Psoas muscle (tissue), 8 donors: ENCODE data around the gene PPP1R37. TPM values are rescaled to one million over a fixed set of nuclear protein-coding genes. Genes with fewer than 3 reads are reported as not detected.

Source experiments
- ATAC-seq, 4 donors: fragments of 200-7000 bp; cut with Tn5 transposase; one replicate each; pipeline ENCODE4 v1.9.1; 2020; ENCODE audit warnings: moderate library complexity in 3 of 4, mild to moderate bottlenecking in 2 of 4
- DNase-seq, 2 donors: peaks; one replicate each; pipeline ENCODE4 v3.0.0-alpha.2; 2020
- H3K27ac ChIP-seq: fragments of 200-600 bp; one replicate; pipeline ENCODE4 v1.8.0; 2022
- H3K27me3 ChIP-seq, 3 donors: fragments of 200-600 bp in 1 of 3; one replicate each; pipeline versions ENCODE4 v1.6.1 to v1.8.0; 2013 to 2022; ENCODE audit warnings: low read length in 2 of 3, mild to moderate bottlenecking in 2 of 3, moderate library complexity in 1 of 3; ENCODE audit not compliant: insufficient read depth in 3 of 3
- H3K36me3 ChIP-seq, 2 donors: fragments of 200-600 bp in 1 of 2; one replicate each; pipeline versions ENCODE4 v1.6.1 to v1.8.0; 2013 to 2022; ENCODE audit warnings: low read depth in 1 of 2, mild to moderate bottlenecking in 1 of 2, moderate library complexity in 1 of 2; ENCODE audit not compliant: insufficient read depth in 1 of 2
- H3K4me1 ChIP-seq: fragments of 200-600 bp; one replicate; pipeline ENCODE4 v1.8.0; 2022
- H3K4me3 ChIP-seq: fragments of 200-600 bp; one replicate; pipeline ENCODE4 v1.8.0; 2022; ENCODE audit warnings: mild to moderate bottlenecking
- H3K9me3 ChIP-seq: fragments of 200-600 bp; one replicate; pipeline ENCODE4 v1.8.0; 2022
- WGBS, 3 donors: extraction: QIAGEN DNeasy Blood & Tissue Kit; methylation state at CpG; one replicate each; pipeline versions ENCODE4 v1.1.6 to v1.1.7; 2013; 5-methylcytosine and 5-hydroxymethylcytosine counted together
- intact Hi-C, 2 donors: fragments of 100-400 bp; cut with DNase I; formaldehyde crosslinking; loops; one replicate each; pipeline versions ENCODE4 v1.11.0 to v1.14.2; 2022
- polyA plus RNA-seq, 3 donors: library from polyadenylated mRNA; stranded (reverse); fragments of 200-250 nt; gene quantifications; one replicate each; pipeline ENCODE4 v1.2.3, GENCODE V29; 2013
- total RNA-seq, 4 donors: library from RNA; stranded (reverse); fragmentation: NEBNext Ultra II Directional in 2 of 4; extraction: Animal tissue kit (Norgen Biotek cat#: 25700) in 2 of 4; gene quantifications; one replicate each; pipeline versions ENCODE4 v1.2.1 to v1.2.4, GENCODE V29; 2021 to 2023
- TF ChIP-seq, protein P1 (sequence below): fragments of 200-600 bp; IDR thresholded peaks from one replicate; pipeline ENCODE4 v1.8.0; 2022; ENCODE audit warnings: antibody characterized with exemption
- donor health status: healthy with polysubstance abuse.
- donor health status: DM: no; HTN: no; CAD: no; lungs with moderate emphysema.
- donor health status: Bipolar disorder and iron deficiency.
- donor health status: healthy.
- donor health status: DM: yes; HTN: yes; CAD: no.
- donor health status: DM: no; HTN: no; CAD: no.
- donor health status: DM: no; HTN: no; CAD: no.
- donor health status: DM: yes; HTN: yes; CAD: no.

PPP1R37 gene
- total and polyA plus RNA-seq, 7 donors: 25.5 to 39.5 (median 29.3) TPM

DNA sequence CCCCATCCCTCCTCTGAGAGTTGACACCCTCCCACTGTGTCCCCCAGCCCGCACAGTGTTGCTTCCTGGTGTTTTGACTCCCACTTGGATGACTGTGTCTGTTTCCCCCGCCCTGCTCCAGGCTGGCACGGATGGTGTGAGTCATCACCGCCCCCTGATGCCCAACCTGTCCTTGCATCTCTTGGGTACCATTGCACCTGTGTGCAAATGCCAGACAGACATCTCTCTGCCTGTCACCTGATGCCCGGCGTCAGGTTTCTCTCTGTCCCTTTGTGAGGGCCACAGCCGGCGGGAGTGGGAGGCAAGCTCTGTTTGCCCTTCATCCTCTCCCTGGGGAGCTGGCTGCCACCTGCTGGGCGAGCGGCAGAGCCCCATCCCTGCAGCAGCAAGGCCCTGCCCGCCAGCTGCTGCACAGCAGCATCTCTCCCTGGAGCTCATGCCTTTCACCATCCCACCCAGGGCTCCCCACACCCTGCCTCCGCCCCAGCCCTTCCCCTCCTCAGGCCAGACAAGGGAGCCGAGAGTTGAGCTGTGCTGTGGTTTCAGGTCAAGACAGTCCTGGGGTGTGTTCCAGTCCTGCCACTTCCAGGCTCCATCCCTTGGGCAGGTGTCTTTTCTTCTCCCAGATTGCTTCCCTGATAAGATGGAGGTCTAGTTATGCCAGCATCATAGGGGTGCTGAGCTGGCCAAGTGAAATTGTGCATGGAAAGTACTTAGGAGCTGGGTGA, 38.1 kb downstream of the PPP1R37 start:
- Histone ChIP-seq H3K36me3 (no peaks in the 10 kb centered on the region), H3K4me3 (no peak overlapping the region), H3K27me3 (no peaks in the 10 kb centered on the region), H3K4me1 (no peaks in the 10 kb centered on the region), H3K27ac (no peak overlapping the region), H3K9me3 (no peaks in the 10 kb centered on the region)
- ATAC-seq: peak; percentile 55 to 80 (median 68)
- DNase-seq: no peak
- WGBS, 3 donors: 39 to 53% (median 42%) methylated on average over 12 to 13 of the region's 13 CpGs
- TF ChIP-seq, protein P1, sequence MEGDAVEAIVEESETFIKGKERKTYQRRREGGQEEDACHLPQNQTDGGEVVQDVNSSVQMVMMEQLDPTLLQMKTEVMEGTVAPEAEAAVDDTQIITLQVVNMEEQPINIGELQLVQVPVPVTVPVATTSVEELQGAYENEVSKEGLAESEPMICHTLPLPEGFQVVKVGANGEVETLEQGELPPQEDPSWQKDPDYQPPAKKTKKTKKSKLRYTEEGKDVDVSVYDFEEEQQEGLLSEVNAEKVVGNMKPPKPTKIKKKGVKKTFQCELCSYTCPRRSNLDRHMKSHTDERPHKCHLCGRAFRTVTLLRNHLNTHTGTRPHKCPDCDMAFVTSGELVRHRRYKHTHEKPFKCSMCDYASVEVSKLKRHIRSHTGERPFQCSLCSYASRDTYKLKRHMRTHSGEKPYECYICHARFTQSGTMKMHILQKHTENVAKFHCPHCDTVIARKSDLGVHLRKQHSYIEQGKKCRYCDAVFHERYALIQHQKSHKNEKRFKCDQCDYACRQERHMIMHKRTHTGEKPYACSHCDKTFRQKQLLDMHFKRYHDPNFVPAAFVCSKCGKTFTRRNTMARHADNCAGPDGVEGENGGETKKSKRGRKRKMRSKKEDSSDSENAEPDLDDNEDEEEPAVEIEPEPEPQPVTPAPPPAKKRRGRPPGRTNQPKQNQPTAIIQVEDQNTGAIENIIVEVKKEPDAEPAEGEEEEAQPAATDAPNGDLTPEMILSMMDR: peak; percentile 33
- intact Hi-C loops: no loop called here

DNA sequence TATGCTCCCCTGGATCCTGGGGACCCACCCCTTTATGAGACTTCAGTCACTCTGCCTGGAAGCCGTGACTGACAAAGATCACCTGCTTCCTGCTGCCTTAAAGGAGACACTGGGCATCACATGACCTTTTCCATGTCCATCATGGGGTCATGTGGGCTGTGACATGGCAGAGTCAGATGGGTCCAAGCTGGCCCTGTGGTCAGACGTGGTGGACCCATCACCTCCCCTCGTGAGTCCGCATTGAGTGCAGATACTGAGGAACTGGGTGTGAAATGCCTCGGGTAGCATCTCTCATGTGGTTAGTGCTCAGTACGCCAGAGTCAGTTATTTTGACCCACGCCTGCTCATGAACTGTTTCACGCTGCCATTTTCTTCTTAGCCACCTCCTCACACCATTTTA, 40.7 kb downstream of the PPP1R37 start:
- no peak overlapping the region for H3K4me3 ChIP-seq
- H3K4me1 ChIP-seq: peaks cover 4% of the 10 kb centered on the region
- H3K9me3 ChIP-seq: no peaks in the 10 kb centered on the region
- DNase-seq (no peak), ATAC-seq (no peak)
- no peak overlapping the region for H3K27ac ChIP-seq
- TF ChIP-seq, protein P1: no peak
- H3K36me3 ChIP-seq: no peaks in the 10 kb centered on the region
- H3K27me3 ChIP-seq: no peaks in the 10 kb centered on the region
- 90 to 93% (median 91%) methylated on average over 8 of the region's 8 CpGs for whole genome bisulfite sequencing, 3 donors
- intact Hi-C loops: no loop called here

DNA sequence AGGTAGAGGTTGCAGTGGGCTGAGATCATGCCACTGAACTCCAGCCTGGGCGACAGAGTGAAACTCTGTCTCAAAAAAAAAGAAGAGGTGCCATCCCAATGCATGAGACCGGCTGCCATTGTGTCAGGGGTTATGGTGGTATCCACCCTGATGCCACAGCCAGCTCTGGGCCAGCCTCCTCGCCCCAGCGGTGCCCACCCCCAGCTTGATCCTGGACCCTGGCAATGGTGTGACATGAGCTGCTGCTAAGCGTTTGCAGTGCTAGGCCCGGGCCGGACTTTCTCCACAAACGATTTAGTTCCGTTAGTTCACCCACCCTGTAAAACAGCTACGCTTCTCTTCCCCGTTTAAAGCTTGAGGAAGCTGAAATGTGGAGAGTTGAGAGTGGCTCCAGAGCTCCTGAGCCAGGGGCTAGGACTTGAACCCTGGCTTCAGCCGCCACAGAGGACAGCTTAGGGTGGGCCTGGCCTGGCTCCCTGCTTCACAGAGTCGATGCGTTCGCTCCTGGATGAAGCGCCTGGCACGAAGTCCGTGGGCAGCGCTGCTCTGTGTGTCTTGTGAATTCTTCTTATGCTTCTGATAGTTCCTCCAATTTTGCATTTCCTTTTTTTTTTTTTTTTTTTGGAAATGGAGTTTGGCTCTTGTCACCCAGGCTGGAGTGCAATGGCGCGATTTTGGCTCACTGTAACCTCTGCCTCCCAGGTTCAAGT, 42.4 kb downstream of the PPP1R37 start:
- H3K27ac ChIP-seq: no peak overlapping the region
- 86 to 90% (median 89%) methylated on average over 21 of the region's 21 CpGs for WGBS, 3 donors
- H3K4me1 ChIP-seq: peaks cover 4% of the 10 kb centered on the region
- H3K9me3 ChIP-seq: no peaks in the 10 kb centered on the region
- intact Hi-C loops: no loop called here
- H3K36me3 ChIP-seq: peaks cover 0 to 1% of the 10 kb centered on the region in 2 donors
- DNase-seq: no peak
- no peak for ATAC-seq
- H3K4me3 ChIP-seq: no peak overlapping the region
- no peaks in the 10 kb centered on the region for H3K27me3 ChIP-seq
- TF ChIP-seq, protein P1: no peak

DNA sequence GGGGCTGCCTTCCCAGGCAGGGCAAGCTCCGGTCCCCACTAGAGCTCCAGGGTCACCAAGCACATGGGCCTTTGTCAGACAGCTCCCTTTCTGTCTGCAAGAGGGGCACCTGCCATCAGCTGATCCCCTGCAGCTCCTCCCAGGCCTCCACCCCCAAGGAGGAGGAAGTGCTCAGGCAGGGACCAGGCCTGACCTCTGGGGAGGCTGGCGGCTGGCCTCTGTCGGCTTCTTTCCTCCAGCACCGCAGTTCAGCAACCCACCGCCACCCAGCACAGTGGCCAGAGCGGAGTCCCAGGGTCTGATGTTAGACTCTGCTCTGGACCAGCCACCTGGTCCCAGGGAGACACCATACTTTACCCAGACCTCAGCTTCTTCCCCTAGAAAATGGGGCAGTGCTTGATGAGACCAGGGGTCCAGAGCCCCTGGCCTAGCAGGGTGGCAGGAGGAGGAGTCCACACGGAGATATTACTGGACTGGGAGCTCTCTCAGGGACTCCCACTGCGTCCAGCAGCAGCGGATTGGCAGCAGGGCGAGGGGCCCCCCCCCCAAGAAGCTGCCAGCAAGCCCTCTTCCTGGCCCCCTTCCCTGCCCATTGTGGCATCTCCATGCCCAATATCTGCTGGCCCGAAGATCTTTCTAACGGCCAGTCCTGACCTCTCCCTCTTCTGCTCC, 43.7 kb downstream of the PPP1R37 start:
- peaks cover 4% of the 10 kb centered on the region for H3K4me1 ChIP-seq
- no peaks in the 10 kb centered on the region for H3K9me3 ChIP-seq
- TF ChIP-seq, protein P1: no peak
- DNase-seq (no peak), ATAC-seq (no peak)
- H3K36me3 ChIP-seq: peaks cover 0 to 14% of the 10 kb centered on the region in 2 donors
- 57 to 63% (median 59%) methylated on average over 11 to 12 of the region's 12 CpGs for WGBS, 3 donors
- intact Hi-C loops: no loop called here
- H3K27me3 ChIP-seq: no peaks in the 10 kb centered on the region
- H3K4me3 ChIP-seq: no peak overlapping the region
- peak overlapping the region; percentile 30 for H3K27ac ChIP-seq
